HG02938 (cell line): ENCODE data around the gene HDAC4.

Source experiments
- ATAC-seq: cut with Tn5 transposase; IDR thresholded peaks from one replicate; pipeline ENCODE4 v1.9.1; 2021; ENCODE audit warnings: mild to moderate bottlenecking, moderate library complexity; ENCODE audit not compliant: unreplicated experiment

The HDAC4 gene

GRCh38 chr2:239245872-239246721 is 154.7 kb downstream of the HDAC4 start:
- no peak for ATAC-seq

GRCh38 chr2:239245107-239245506 is 155.7 kb downstream of the HDAC4 start:
- no peak for ATAC-seq

GRCh38 chr2:239244625-239245024 is 156.2 kb downstream of the HDAC4 start:
- no peak for ATAC-seq

- ATAC-seq: no peak
Measured at GRCh38 chr2:239241431-239241960, 159.3 kb downstream of the HDAC4 start.

- no peak for ATAC-seq
Measured at GRCh38 chr2:239240414-239240881, 160.4 kb downstream of the HDAC4 start.

GRCh38 chr2:239239607-239240413 is 161.0 kb downstream of the HDAC4 start:
- no peak for ATAC-seq

GRCh38 chr2:239238839-239239606 is 161.8 kb downstream of the HDAC4 start:
- no peak for ATAC-seq

GRCh38 chr2:239238381-239238780 is 162.4 kb downstream of the HDAC4 start:
- no peak for ATAC-seq

GRCh38 chr2:239236808-239237205 is 164.0 kb downstream of the HDAC4 start:
- no peak for ATAC-seq

- no peak for ATAC-seq
Measured at GRCh38 chr2:239236043-239236807, 164.6 kb downstream of the HDAC4 start.

- no peak for ATAC-seq
Measured at GRCh38 chr2:239235311-239235710, 165.5 kb downstream of the HDAC4 start.

GRCh38 chr2:239234191-239235175 is 166.3 kb downstream of the HDAC4 start:
- ATAC-seq: no peak

GRCh38 chr2:239233576-239233975 is 167.2 kb downstream of the HDAC4 start:
- no peak for ATAC-seq

- no peak for ATAC-seq
Measured at GRCh38 chr2:239232195-239232578, 168.6 kb downstream of the HDAC4 start.

- ATAC-seq: no peak
Measured at GRCh38 chr2:239231231-239232194, 169.3 kb downstream of the HDAC4 start.

- no peak for ATAC-seq
Measured at GRCh38 chr2:239230318-239231052, 170.3 kb downstream of the HDAC4 start.
